AG08395 (cell line): ENCODE results near the gene SCN1B.
"Not testable (repeated sequence)": the region's sequence is repeated elsewhere in the genome, so short reads cannot be mapped to it uniquely, and the experiment has no call there.

Experiments used
- DNase-seq: peaks from one replicate; pipeline ENCODE4 v3.0.0; 2012; ENCODE audit warnings: mixed read lengths, low spot score

Gene SCN1B

DNA sequence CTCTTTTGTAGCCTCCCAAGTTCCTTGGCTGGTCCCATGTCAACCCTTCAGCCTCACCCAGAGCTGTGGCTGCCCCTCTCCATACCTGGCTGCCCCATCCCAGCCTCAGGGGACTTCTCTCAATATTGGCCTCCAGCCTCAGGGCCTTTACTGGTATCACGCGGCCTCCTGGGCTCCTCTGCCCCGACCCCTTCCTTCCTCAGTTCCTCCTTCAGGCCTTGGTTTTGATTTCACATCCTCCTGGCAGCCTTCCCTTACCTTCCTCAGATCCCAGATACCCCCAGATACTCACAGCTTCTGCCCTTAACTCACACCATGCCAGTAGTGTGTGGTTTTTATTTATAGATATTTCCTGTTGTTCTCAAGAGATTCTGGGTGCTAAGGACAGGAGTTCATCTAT is 12.8 kb upstream of the SCN1B start:
- no peak for DNase-seq

DNA sequence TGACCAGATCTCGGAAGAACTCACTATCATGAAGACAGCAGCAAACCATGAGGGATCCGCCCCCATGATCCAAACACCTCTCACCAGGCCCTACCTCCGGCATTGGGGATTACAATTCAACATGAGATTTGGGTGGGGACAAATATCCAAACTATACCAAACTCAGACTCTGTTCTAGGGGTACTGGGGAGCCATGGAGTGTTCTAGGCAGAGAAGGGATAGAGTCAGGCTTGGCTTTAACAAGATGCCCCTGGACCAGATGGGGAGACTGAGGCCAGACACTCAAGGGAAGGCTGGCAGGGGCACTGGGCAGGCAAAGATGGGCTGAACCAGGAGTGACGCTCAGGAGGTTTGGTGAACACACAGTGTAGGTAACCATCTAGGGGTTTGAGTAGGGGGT is 11.9 kb upstream of the SCN1B start:
- DNase-seq = no peak

DNA sequence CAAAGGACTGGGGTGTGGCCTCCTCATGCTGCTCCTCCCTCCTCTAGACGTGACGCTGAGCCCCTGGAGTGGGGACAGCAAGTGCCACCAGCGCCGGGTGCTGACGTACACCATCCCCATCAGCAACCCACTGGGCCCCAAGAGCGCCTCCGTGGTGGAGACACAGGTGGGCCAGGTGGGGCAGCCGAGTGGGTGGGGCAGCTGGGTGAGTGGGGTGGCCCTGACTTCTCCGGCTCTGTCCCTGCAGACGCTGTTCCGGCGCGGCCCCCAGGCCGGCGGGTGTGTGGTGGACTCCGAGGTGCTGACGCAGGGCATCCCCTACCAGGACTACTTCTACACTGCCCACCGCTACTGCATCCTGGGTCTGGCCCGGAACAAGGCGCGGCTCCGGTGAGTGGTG is 11.1 kb upstream of the SCN1B start:
- no peak for DNase-seq

DNA sequence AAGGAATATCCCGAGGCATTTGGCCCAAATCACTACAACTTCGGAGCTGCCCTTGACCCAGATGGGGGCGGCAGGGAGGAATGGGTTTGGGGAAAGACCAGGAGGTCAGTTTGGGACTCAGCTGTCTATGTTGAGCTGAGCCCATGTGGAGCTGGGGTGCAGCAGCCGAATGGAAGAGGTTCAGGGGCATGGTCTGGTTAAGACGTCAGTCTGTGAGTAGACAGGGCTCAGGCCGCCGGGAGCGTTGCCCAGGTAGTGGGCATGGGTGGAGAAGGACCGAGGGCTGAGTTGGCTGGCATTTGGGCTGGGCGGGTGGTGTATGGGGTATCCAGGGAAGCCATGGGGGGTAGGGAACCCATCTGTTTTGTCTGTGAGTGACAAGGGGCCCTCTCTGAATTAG is 9.3 kb upstream of the SCN1B start:
- no peak for DNase-seq

DNA sequence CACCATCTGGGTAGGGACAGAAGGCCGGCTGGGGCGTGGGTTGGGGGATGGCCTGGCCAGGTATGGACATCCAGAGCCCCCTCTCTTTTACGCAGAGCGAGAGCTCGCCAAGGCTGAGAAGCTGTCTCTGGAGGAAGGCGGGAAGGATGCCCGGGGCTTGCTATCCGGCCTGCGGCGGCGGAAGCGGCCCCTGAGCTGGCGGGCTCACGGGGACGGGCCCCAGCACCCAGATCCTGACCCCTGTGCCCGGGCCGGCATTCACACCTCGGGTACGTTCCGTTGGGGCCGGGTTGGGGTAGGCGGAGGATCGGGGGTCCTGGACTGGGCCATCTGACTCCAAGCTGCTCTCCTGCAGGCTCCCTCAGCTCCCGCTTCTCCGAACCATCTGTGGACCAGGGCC is 8.7 kb upstream of the SCN1B start:
- DNase-seq = no peak

DNA sequence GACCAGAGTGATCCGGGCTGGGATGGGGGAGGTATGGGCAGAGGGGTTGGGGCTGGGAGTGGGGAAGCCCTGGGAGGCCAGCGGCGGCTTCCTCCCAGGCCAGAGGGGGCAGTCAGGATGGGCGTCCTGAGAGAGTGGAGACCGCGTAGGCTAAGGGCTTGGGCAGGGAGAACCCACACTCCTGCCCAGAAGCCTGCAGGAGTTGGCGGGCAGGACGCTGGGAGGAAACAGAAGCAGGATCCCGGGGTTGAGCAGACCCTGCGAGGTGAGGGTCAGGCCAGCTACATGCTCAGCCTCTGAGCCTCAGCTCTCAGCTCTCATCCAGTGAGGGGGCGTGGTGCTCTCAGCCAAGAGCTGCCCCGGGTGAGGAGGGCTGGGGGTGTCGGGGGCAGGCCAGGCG is 7.8 kb upstream of the SCN1B start:
- DNase-seq = no peak

DNA sequence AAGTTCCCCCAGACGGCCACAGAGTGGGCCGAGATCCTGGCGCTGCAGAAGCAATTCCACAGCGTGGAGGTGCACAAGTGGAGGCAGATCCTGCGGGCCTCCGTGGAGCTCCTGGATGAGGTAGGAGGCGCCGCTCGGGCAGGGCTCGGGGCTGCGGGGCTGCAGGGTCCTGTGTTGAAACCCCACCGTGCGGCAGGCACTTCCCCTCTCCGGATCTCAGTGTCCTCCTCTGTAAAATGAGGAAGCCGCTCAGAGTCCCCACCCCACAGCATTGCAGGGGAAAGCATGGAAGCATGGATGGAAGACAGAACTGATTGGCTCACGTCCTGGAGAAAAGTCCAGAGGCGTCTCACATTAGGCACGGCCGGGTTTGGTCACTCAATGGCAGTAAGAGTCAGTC is 6.8 kb upstream of the SCN1B start:
- DNase-seq = no peak

DNA sequence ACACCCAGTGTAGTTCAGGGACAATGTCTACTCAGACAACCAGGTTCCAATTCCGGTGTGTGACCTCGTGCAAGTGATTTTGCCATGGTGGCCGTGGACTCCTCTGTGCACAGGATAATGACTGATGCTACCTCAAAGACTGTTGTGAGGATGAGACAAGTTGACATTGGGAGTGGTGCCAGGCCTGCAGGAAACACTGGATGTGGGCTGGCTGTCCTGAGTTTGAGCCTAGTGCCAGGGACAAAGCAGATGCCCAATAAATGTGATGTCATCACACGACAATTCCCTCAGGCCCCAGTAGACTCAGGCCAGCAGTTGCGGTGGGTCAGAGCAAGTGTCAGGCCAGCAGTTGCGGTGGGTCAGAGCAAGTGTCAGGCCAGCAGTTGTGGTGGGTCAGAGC is 6.2 kb upstream of the SCN1B start:
- no peak for DNase-seq

DNA sequence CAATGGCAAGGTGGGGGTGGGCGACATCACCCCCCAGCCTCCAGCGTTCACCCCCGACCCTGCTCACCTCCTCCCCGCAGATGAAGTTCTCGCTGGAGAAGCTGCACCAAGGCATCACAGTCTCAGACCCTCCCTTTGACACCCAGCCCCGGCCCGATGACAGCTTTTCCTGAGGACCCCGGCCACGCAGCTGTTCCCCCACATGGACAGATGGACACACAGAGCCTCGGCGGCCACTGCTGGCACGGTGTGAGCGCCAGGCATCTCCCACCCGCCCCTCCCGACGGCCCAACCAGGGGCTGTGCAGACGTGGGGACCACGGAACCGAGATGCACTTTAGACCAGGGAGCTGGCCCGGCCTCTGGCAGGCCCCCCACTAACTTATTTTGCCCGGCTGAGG is 4.3 kb upstream of the SCN1B start:
- DNase-seq = no peak

DNA sequence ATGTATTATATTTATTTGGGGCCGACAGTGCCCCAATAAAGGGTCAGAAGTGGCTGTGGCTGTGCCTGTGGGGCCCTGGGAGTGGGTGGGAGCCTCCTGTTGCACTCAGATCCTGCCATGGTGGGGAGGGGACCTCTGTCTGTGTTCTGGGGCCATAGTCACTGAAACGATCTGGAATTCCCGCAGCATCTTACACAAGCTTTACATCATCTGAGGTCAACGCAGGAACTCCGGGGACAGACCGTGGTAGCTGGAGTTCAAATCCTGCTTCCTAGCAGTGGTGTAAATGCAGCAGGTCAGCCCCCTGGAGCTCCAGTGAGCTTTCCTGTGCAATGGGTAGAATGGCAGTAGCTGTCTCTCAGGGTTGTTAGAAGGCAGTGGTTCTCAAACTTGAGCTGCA is 3.9 kb upstream of the SCN1B start:
- DNase-seq = no peak

DNA sequence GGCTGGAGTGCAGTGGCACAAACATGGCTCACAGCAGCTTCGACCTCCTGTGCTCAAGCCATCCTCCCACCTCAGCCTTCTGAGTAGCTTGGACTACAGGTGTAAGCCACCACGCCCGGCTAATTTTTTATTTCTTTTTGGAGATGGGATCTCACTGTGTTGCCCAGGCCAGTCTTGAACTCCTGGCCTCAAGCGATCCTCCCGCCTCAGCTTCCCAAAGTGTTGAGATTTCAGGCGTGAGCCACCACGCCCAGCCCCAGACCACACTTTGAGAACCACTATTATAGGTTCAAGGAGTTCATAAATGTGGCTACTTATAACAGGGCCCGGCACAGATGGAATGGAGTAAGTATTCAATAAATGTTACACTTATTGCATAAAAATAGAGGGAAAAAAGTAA is 3.3 kb upstream of the SCN1B start:
- DNase-seq = no peak

DNA sequence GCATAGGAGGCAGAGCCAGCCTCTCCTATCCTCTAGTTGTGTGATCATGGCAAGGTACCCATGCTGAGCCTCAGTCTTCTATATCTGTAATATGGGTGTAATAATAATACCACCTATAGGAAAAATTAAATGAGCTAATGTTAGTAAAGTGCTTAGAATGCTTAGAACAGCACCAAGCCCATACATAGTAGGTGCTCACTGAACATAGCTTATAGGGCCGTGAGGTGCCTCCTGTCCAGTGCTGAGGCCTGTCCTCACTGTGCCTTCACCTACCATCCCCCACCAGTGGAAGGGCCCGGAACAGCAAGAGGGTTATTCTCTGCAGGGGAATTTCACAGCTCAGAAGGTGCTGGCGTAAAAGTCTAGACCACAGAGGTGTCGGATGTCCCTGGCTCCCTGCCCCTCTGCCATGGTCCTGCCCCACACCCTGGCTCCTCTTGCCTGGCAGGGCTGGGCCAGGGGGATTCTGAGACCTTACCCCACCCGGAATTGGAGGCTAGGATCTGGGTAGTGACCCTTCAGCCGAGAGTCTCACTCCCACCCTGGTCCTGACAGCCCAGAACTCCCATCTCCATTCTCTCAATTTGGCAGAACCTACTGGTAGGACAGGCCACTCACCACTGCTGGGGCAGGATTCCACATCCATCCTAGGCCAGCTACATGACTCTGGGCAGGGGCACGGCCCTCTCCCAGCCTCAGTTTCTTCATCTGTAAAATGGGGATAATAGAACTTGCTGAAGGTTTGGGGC is 2.2 kb upstream of the SCN1B start:
- DNase-seq = peak; percentile 14

DNA sequence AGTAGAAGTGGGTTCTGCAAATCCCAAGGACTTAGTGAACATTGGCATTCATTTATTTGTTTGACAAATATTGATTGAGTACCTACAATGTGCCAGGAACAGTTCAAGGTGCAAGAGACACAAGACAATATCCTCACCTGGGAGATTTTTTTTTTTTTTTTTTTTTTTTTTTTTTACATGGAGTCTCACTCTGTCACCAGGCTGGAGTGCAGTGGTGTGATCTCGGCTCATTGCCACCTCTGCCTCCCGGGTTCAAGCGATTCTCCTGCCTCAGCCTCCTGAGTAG is 1.7 kb upstream of the SCN1B start:
- DNase-seq = not testable (repeated sequence)

DNA sequence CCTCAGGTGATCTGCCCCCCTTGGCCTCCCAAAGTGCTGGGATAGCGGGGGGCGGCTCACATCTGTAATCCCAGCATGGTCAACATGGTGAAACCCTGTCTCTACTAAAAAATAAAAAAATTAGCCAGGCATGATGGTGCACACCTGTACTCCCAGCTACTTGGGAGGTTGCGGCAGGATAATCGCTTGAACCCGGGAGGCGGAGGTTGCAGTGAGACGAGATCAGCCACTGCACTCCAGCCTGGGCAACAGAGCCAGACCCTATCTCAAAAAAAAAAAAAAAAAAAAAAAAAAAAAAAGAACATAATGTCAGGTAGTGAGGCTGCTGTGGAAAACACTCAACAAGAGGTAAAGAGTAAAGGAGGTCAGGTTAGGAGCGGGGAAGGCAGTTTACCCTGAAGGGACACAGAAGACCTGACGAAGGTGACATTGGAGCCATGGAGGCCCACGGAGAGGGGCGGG is 964 bp upstream of the SCN1B start:
- DNase-seq = not testable (repeated sequence)

DNA sequence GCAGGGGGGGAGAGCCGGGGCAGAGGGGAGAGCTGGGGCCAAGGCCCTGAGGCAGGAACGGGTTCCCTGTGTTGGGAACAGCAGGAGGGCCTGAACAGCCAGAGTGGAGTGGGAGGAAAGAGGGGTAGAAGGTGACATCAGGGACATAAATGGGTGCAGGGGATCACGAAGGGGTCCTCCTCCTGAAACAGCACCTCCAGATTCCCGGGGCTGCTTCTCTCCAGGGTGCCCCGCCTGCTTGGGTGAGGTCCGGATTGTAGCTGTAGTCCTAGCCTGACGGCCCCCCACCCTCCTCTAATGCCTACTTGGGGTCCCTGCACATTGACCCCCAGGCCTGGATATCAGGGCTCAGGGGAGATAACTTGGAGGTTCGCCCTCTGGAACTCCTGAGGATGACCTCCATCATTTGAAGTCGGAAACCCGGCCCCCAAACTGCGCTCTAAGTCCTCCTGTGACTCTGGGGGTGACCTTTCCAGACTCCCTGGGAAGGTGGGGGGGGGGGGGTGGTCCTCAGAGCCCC is 473 bp upstream of the SCN1B start:
- DNase-seq = no peak

DNA sequence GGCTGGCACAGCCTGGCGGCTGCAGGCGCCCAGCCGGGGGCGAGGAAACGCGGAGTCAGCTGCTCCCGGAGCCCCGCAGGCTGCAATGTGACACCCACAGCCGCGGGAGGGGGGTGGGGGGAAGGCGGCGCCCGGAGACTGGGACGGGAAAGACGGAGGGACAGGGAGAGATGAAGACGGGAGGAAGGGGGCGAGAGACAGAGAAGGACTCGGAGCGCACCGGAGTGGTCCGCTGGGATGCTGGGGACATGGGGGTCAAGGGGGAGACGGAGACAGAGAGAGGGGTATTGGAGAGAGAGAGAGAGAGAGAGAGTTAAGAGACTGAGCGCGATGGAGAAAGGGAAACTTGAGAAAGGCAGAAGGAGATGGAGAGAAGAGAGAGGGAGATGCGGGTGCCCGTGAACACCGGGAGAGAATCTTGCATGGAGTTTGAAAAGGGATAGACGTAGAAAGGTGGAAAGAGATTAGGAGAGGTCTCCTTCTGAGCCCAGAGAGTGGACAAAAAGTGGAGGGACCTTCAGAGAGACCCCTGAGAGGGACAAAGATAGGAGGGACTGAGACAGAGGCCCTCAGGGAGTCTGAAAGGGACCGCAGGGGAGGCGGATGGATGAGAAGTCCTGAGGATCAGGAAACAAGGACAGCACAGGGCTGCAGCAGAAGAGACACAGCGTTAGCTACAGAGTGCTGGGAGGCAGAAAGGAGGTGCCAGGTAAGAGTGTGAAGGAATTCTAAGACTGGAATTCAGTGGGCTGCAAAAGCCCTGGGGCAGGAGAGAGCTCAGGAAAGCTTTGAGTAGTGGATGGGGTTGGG is 1.0 kb downstream of the SCN1B start:
- peak; percentile 70 for DNase-seq

DNA sequence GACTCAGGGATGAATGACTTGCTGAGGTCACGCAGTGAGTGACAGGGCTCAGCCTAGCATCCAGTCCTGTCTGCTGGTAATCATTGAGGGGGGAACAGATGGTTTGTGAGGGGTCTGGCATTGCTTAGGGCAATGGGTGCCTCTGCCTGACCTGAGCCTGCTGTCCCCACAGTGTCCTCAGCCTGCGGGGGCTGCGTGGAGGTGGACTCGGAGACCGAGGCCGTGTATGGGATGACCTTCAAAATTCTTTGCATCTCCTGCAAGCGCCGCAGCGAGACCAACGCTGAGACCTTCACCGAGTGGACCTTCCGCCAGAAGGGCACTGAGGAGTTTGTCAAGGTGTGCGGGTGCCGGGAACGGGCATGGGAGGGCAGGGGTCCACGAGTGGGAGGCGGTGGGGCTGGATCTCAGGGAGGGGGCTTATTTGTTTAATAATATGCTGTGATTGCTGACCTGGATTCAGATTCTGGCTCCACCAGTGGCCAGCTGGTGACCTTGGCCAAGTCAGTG is 2.1 kb downstream of the SCN1B start:
- no peak for DNase-seq

DNA sequence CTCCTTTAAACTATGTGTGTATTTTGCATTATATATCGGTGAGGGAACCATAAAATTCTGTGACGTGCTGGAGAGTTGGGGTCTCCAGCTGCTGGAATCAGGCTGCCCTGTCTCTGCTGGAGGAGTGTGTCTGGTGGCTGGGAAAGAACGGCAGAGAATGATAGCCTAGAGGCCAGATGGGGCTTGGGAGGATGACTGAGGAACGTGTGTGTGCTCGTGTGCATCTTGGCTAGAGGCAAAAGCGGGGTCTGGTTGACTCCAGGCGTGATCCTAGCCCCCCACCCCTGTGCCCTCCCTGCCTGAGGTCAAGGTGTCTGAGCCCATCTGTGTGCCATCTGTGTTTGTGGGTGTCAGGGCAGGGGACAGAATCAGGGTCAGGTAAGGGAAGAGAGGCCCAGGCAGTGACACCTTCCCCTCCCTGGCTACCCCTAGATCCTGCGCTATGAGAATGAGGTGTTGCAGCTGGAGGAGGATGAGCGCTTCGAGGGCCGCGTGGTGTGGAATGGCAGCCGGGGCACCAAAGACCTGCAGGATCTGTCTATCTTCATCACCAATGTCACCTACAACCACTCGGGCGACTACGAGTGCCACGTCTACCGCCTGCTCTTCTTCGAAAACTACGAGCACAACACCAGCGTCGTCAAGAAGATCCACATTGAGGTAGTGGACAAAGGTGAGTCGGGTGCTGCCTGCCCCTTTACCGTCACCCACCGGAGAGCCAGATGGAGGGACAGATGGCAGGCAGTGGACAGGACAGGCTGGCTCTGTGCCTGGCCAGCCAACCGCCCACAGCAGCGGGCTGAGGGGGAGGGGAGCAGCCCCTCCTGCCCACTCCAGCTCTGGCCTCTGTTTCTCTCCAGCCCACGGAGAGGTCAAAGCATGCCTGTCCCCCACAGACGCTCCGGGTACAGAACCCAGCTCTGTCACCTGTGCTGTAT is 3.1 kb downstream of the SCN1B start:
- DNase-seq = no peak

DNA sequence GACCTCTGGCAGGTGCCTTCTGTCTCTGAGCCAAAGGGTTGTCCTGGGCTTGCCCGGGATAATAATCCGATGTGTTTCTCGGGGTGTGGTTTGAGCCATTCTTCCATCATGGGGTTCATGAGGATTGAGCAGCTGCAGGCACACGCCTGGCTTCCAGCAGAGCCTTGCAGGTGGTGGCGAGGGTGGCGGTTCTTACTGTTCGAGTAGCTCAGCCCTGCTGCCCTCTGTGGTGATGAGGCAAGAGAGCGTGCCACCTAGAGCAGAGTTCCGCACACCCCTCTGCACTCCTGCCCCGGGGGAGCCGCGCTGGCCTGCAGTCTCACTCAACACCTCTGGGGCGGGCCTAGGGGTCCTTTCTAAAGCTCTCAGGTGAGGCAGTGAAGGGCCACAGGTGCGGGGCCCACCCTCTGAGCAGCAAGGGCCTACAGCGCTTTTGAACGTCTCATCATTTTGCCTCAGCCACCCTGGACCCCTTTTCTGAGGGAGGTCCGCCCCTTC is 3.8 kb downstream of the SCN1B start:
- DNase-seq = no peak

DNA sequence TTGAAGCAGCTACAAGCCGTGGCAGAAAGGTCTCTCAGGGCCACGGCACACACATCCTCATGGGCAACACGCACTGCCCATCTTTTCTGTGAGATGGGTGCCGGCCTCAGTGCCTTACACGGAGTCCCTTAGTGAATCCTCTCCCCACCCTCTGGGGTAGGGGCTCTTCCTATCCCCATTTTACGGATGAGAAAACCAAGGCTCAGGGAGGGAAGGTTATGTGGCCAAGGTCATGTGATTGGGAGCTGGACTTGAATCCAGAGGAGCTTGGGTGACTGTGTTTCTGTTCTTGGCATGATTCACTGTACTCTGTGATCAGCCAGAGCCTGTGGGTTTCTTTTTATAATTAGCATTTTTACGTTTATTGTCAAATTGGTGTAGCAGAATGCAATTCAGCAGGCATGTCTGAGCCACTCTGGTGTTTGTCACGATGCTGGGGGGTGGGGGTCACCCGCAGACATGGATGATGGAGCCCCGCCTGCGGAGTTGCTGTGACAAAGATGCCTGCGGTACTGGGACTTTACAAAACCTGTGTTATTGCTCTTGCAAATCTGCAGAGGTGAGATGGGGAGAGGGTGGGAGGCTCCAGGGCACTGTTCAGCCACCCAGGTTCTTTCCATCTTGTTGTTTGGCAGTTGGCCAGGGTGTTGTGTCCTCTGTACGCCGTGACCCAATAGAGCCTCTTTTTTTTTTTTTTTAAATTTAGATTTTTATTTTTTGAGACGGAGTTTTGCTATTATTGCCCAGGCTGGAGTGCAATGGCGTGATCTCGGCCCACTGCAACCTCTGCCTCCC is 4.5 kb downstream of the SCN1B start:
- DNase-seq = no peak
